AML-193 (cell line): Measurements from ENCODE around the gene PBOV1.

Experiments
- DNase-seq, 2 experiments: peaks; one replicate each; lab custom pipeline; 2025; lab: John Stamatoyannopoulos, UW

Gene PBOV1

GRCh38 chr6:138205437-138206094 is 12.7 kb downstream of the PBOV1 start:
- no peak for DNase-seq

- no peak for DNase-seq
These were observed 13.4 kb downstream of the PBOV1 start for GRCh38 chr6:138204792-138205384.

GRCh38 chr6:138204303-138204702 is 14.0 kb downstream of the PBOV1 start:
- no peak for DNase-seq

GRCh38 chr6:138203315-138203714 is 15.0 kb downstream of the PBOV1 start:
- no peak for DNase-seq

GRCh38 chr6:138201836-138202235 is 16.5 kb downstream of the PBOV1 start:
- no peak for DNase-seq

GRCh38 chr6:138198430-138199091 is 19.7 kb downstream of the PBOV1 start:
- no peak for DNase-seq

GRCh38 chr6:138197570-138197969 is 20.7 kb downstream of the PBOV1 start:
- DNase-seq: no peak

GRCh38 chr6:138196122-138196738 is 22.1 kb downstream of the PBOV1 start:
- DNase-seq: no peak

- DNase-seq: no peak
These were observed 24.0 kb downstream of the PBOV1 start for GRCh38 chr6:138194287-138194686.

- DNase-seq: no peak
These were observed 29.9 kb downstream of the PBOV1 start for GRCh38 chr6:138188278-138188941.

- no peak for DNase-seq
These were observed 31.1 kb downstream of the PBOV1 start for GRCh38 chr6:138187156-138187555.

GRCh38 chr6:138184230-138184629 is 34.1 kb downstream of the PBOV1 start:
- DNase-seq: no peak

GRCh38 chr6:138183790-138184134 is 34.5 kb downstream of the PBOV1 start:
- DNase-seq: no peak

- no peak for DNase-seq
These were observed 35.1 kb downstream of the PBOV1 start for GRCh38 chr6:138182939-138183789.

GRCh38 chr6:138176652-138177232 is 41.5 kb downstream of the PBOV1 start:
- no peak for DNase-seq

GRCh38 chr6:138175596-138175995 is 42.7 kb downstream of the PBOV1 start:
- no peak for DNase-seq
